Trophoblast cell (in vitro differentiated cells and primary cell): ENCODE data around the gene SDK2.

Experiments used
- DNase-seq, 2 donors: peaks; one replicate each; pipeline ENCODE4 v3.0.0-alpha.2; 2016
- H2AFZ ChIP-seq: 2 replicates; pipeline ENCODE4 v1.6.1; 2013; ENCODE audit warnings: low read length, moderate library complexity, mild to moderate bottlenecking; ENCODE audit not compliant: insufficient read depth, poor library complexity
- H2AK5ac ChIP-seq: 2 replicates; pipeline ENCODE4 v1.6.1; 2013; ENCODE audit warnings: mild to moderate bottlenecking, low read length
- H2BK120ac ChIP-seq: 2 replicates; pipeline ENCODE4 v1.6.1; 2013; ENCODE audit warnings: low read length, mild to moderate bottlenecking, moderate library complexity; ENCODE audit not compliant: insufficient read depth, poor library complexity
- H2BK12ac ChIP-seq: 2 replicates; pipeline ENCODE4 v1.6.1; 2013; ENCODE audit warnings: mild to moderate bottlenecking, low read length, moderate library complexity
- H2BK5ac ChIP-seq: 2 replicates; pipeline ENCODE4 v1.6.1; 2013; ENCODE audit warnings: low read length, low read depth, moderate library complexity, mild to moderate bottlenecking; ENCODE audit not compliant: poor library complexity
- H3K14ac ChIP-seq: 2 replicates; pipeline ENCODE4 v1.6.1; 2013; ENCODE audit warnings: mild to moderate bottlenecking, low read length
- H3K18ac ChIP-seq: 2 replicates; pipeline ENCODE4 v1.6.1; 2013; ENCODE audit warnings: mild to moderate bottlenecking, low read length
- H3K23ac ChIP-seq: 2 replicates; pipeline ENCODE4 v1.6.1; 2013; ENCODE audit warnings: low read length
- H3K27ac ChIP-seq: 2 replicates; pipeline ENCODE4 v1.5.1; 2013; ENCODE audit warnings: low read depth, mild to moderate bottlenecking, inconsistent platforms, low read length, moderate library complexity
- H3K27me3 ChIP-seq: 2 replicates; pipeline ENCODE4 v1.6.1; 2013; ENCODE audit warnings: inconsistent platforms, mild to moderate bottlenecking, low read length, moderate library complexity; ENCODE audit not compliant: insufficient read depth
- H3K36me3 ChIP-seq, 2 experiments: 1 replicate in 1 of 2; 2 replicates in 1 of 2; pipeline ENCODE4 v1.6.1; 2013; ENCODE audit warnings: low read length in 2 of 2, mild to moderate bottlenecking in 2 of 2, moderate library complexity in 1 of 2; ENCODE audit not compliant: insufficient read depth in 2 of 2, control insufficient read depth in 1 of 2
- H3K4ac ChIP-seq: 2 replicates; pipeline ENCODE4 v1.6.1; 2013; ENCODE audit warnings: low read depth, mild to moderate bottlenecking, low read length, moderate library complexity
- H3K4me1 ChIP-seq, 2 experiments: 1 replicate in 1 of 2; 2 replicates in 1 of 2; pipeline ENCODE4 v1.6.1; 2013; ENCODE audit warnings: low read length in 2 of 2, mild to moderate bottlenecking in 2 of 2, moderate library complexity in 1 of 2; ENCODE audit not compliant: insufficient read depth in 2 of 2, control insufficient read depth in 1 of 2
- H3K4me2 ChIP-seq: 2 replicates; pipeline ENCODE4 v1.6.1; 2013; ENCODE audit warnings: inconsistent platforms, mild to moderate bottlenecking, low read length, moderate library complexity
- H3K4me3 ChIP-seq: 2 replicates; pipeline ENCODE4 v1.5.1; 2013; ENCODE audit warnings: mild to moderate bottlenecking, low read depth, low read length, inconsistent platforms
- H3K79me1 ChIP-seq: one replicate; pipeline ENCODE4 v1.6.1; 2013; ENCODE audit warnings: low read length
- H3K79me2 ChIP-seq: 2 replicates; pipeline ENCODE4 v1.6.1; 2013; ENCODE audit warnings: low read length, mild to moderate bottlenecking; ENCODE audit not compliant: control insufficient read depth, insufficient read depth, poor library complexity
- H3K9ac ChIP-seq: 2 replicates; pipeline ENCODE4 v1.6.1; 2013; ENCODE audit warnings: mild to moderate bottlenecking, low read length
- H3K9me3 ChIP-seq: 2 replicates; pipeline ENCODE4 v1.6.1; 2013; ENCODE audit warnings: low read depth, mild to moderate bottlenecking, control low read depth, inconsistent platforms, low read length; ENCODE audit not compliant: insufficient read depth
- H4K12ac ChIP-seq: 2 replicates; pipeline ENCODE4 v1.6.1; 2013; ENCODE audit warnings: low read depth, mild to moderate bottlenecking, low read length, moderate library complexity
- H4K8ac ChIP-seq: 2 replicates; pipeline ENCODE4 v1.6.1; 2013; ENCODE audit warnings: low read depth, mild to moderate bottlenecking, low read length, moderate library complexity
- H4K91ac ChIP-seq: one replicate; pipeline ENCODE4 v1.6.1; 2013; ENCODE audit warnings: low read depth, mild to moderate bottlenecking, low read length, moderate library complexity
- WGBS: extraction: QIAGEN DNeasy Blood & Tissue Kit; methylation state at CpG from one replicate; pipeline ENCODE4 v1.1.7; 2013; ENCODE audit warnings: missing lambda C conversion rate; ENCODE audit not compliant: insufficient read length, insufficient coverage; ENCODE audit errors: extremely low coverage; 5-methylcytosine and 5-hydroxymethylcytosine counted together

Gene SDK2

GRCh38 chr17:73304971-73305812 is 339.1 kb downstream of the SDK2 start:
- H3K23ac ChIP-seq: no peak overlapping the region
- peak overlapping the region; percentile 10 for H3K14ac ChIP-seq
- no peaks in the 10 kb centered on the region for H3K27me3 ChIP-seq
- H2AFZ ChIP-seq: no peak overlapping the region
- H3K18ac ChIP-seq: no peak overlapping the region
- peaks cover 4 to 5% of the 10 kb centered on the region in 2 experiments for H3K36me3 ChIP-seq
- no CpG with 5 or more reads among the region's 16 CpGs for WGBS
- H3K4me3 ChIP-seq: no peak overlapping the region
- H3K9me3 ChIP-seq: no peaks in the 10 kb centered on the region
- H3K79me1 ChIP-seq: peaks cover 30% of the 10 kb centered on the region
- peak overlapping the region; percentile 0 for H4K8ac ChIP-seq
- peak overlapping the region; percentile 29 for H2BK12ac ChIP-seq
- H3K4ac ChIP-seq: peak overlapping the region; percentile 37
- peak overlapping the region; percentile 50 for H3K27ac ChIP-seq
- H2BK5ac ChIP-seq: peak overlapping the region; percentile 22
- H3K4me1 ChIP-seq: peaks cover 38 to 45% of the 10 kb centered on the region in 2 experiments
- H3K9ac ChIP-seq: no peak overlapping the region
- no peak overlapping the region for H2AK5ac ChIP-seq
- peak; percentile 54 to 56 for DNase-seq
- peak overlapping the region; percentile 22 for H4K91ac ChIP-seq
- H3K79me2 ChIP-seq: peaks cover 24% of the 10 kb centered on the region
- peak overlapping the region; percentile 37 for H3K4me2 ChIP-seq
- no peak overlapping the region for H4K12ac ChIP-seq
- peak overlapping the region; percentile 9 for H2BK120ac ChIP-seq

GRCh38 chr17:73304438-73304837 is 339.8 kb downstream of the SDK2 start:
- peaks cover 38 to 44% of the 10 kb centered on the region in 2 experiments for H3K4me1 ChIP-seq
- H4K8ac ChIP-seq: no peak overlapping the region
- H2AK5ac ChIP-seq: no peak overlapping the region
- no peak overlapping the region for H3K23ac ChIP-seq
- no peak overlapping the region for H3K4me2 ChIP-seq
- no peak overlapping the region for H2BK120ac ChIP-seq
- H3K27me3 ChIP-seq: no peaks in the 10 kb centered on the region
- H3K9ac ChIP-seq: no peak overlapping the region
- peaks cover 22% of the 10 kb centered on the region for H3K79me1 ChIP-seq
- no peak overlapping the region for H4K12ac ChIP-seq
- H3K27ac ChIP-seq: no peak overlapping the region
- no peak for DNase-seq
- no peak overlapping the region for H2BK12ac ChIP-seq
- H3K79me2 ChIP-seq: peaks cover 20% of the 10 kb centered on the region
- no peak overlapping the region for H3K14ac ChIP-seq
- no peak overlapping the region for H2AFZ ChIP-seq
- H3K4me3 ChIP-seq: no peak overlapping the region
- H3K36me3 ChIP-seq: peaks cover 2 to 6% of the 10 kb centered on the region in 2 experiments
- H4K91ac ChIP-seq: no peak overlapping the region
- no peaks in the 10 kb centered on the region for H3K9me3 ChIP-seq
- no peak overlapping the region for H2BK5ac ChIP-seq
- H3K4ac ChIP-seq: peak overlapping the region; percentile 57
- no CpG with 5 or more reads among the region's 8 CpGs for WGBS
- no peak overlapping the region for H3K18ac ChIP-seq

GRCh38 chr17:73302189-73302588 is 342.1 kb downstream of the SDK2 start:
- no peak overlapping the region for H2AK5ac ChIP-seq

GRCh38 chr17:73301369-73301768 is 342.9 kb downstream of the SDK2 start:
- H3K9ac ChIP-seq: no peak overlapping the region

More at GRCh38 chr17:73302189-73302588, 342.1 kb downstream of the SDK2 start:
- no peak overlapping the region for H2BK120ac ChIP-seq
- no peak overlapping the region for H4K8ac ChIP-seq
- H3K36me3 ChIP-seq: peaks cover 0 to 7% of the 10 kb centered on the region in 2 experiments
- peak overlapping the region; percentile 22 for H3K4ac ChIP-seq
- no peak overlapping the region for H3K9ac ChIP-seq
- DNase-seq: no peak
- no peak overlapping the region for H4K12ac ChIP-seq
- peaks cover 13% of the 10 kb centered on the region for H3K79me1 ChIP-seq
- no peak overlapping the region for H3K14ac ChIP-seq
- H3K27me3 ChIP-seq: no peaks in the 10 kb centered on the region
- H3K4me2 ChIP-seq: no peak overlapping the region
- no peak overlapping the region for H3K4me3 ChIP-seq
- no CpG with 5 or more reads among the region's 3 CpGs for WGBS
- H3K23ac ChIP-seq: no peak overlapping the region
- no peak overlapping the region for H3K27ac ChIP-seq
- H3K18ac ChIP-seq: no peak overlapping the region
- H3K9me3 ChIP-seq: no peaks in the 10 kb centered on the region
- no peak overlapping the region for H2BK5ac ChIP-seq
- H2BK12ac ChIP-seq: no peak overlapping the region
- H2AFZ ChIP-seq: no peak overlapping the region
- H3K79me2 ChIP-seq: peaks cover 15% of the 10 kb centered on the region
- no peak overlapping the region for H4K91ac ChIP-seq
- peaks cover 35 to 39% of the 10 kb centered on the region in 2 experiments for H3K4me1 ChIP-seq

More at GRCh38 chr17:73301369-73301768, 342.9 kb downstream of the SDK2 start:
- Histone ChIP-seq H3K4ac (peak overlapping the region; percentile 54), H3K4me1 (peaks cover 26 to 31% of the 10 kb centered on the region in 2 experiments), H4K8ac (no peak overlapping the region), H3K23ac (no peak overlapping the region), H3K9me3 (no peaks in the 10 kb centered on the region), H3K4me3 (no peak overlapping the region), H4K12ac (no peak overlapping the region), H3K79me2 (peaks cover 10% of the 10 kb centered on the region), H2BK120ac (no peak overlapping the region), H2BK5ac (no peak overlapping the region), H3K79me1 (peaks cover 8% of the 10 kb centered on the region), H3K36me3 (peaks cover 0 to 2% of the 10 kb centered on the region in 2 experiments), H3K27me3 (no peaks in the 10 kb centered on the region), H3K18ac (no peak overlapping the region), H4K91ac (no peak overlapping the region), H2AK5ac (no peak overlapping the region), H3K27ac (no peak overlapping the region), H2AFZ (no peak overlapping the region), H3K4me2 (no peak overlapping the region), H2BK12ac (no peak overlapping the region), H3K14ac (no peak overlapping the region)
- no CpG with 5 or more reads among the region's 2 CpGs for WGBS
- no peak for DNase-seq
